MM.1S (cell line): ENCODE data around the gene SPO11.

Source experiments
- DNase-seq: peaks from one replicate; pipeline ENCODE4 v3.0.0-alpha.2; 2015
- H2AFZ ChIP-seq: fragments of 300-600 bp; sonication (generic); 2 replicates; pipeline ENCODE4 v1.6.0; 2016; ENCODE audit warnings: antibody characterized with exemption, low read length
- H3F3A ChIP-seq: fragments of 300-600 bp; sonication (generic); 2 replicates; pipeline ENCODE4 v1.6.1; 2016; ENCODE audit warnings: mild to moderate bottlenecking, antibody characterized with exemption, low read length, moderate library complexity, mixed read lengths; ENCODE audit not compliant: insufficient read depth
- H3K27ac ChIP-seq: fragments of 300-600 bp; sonication (generic); 2 replicates; pipeline ENCODE4 v1.5.1; 2016; ENCODE audit warnings: mild to moderate bottlenecking, low read length
- H3K27me3 ChIP-seq: fragments of 300-600 bp; sonication (generic); replicated peaks from 2 replicates; pipeline ENCODE4 v1.6.0; 2016; ENCODE audit warnings: low read length; ENCODE audit not compliant: insufficient read depth
- H3K36me3 ChIP-seq: fragments of 300-600 bp; sonication (generic); replicated peaks from 2 replicates; pipeline ENCODE4 v1.6.1; 2016; ENCODE audit warnings: mild to moderate bottlenecking, low read length, mixed read lengths; ENCODE audit not compliant: insufficient read depth
- H3K4me1 ChIP-seq: fragments of 300-600 bp; sonication (generic); 2 replicates; pipeline ENCODE4 v1.6.1; 2016; ENCODE audit warnings: low read length, mixed read lengths
- H3K4me2 ChIP-seq: fragments of 300-600 bp; sonication (generic); 2 replicates; pipeline ENCODE4 v1.6.0; 2016; ENCODE audit warnings: low read depth, low read length
- H3K4me3 ChIP-seq: fragments of 300-600 bp; sonication (generic); 2 replicates; pipeline ENCODE4 v1.5.1; 2016; ENCODE audit warnings: low read length, mixed read lengths
- H3K79me2 ChIP-seq: fragments of 300-600 bp; sonication (generic); 2 replicates; pipeline ENCODE4 v1.6.1; 2016; ENCODE audit warnings: mixed run types, low read length, mixed read lengths
- H3K9ac ChIP-seq: fragments of 300-600 bp; sonication (generic); 2 replicates; pipeline ENCODE4 v1.6.1; 2016; ENCODE audit warnings: low read length, mixed read lengths
- H3K9me2 ChIP-seq: fragments of 300-600 bp; sonication (generic); replicated peaks from 2 replicates; pipeline ENCODE4 v1.6.1; 2016; ENCODE audit warnings: mild to moderate bottlenecking, low read length, mixed read lengths; ENCODE audit not compliant: insufficient read depth
- H3K9me3 ChIP-seq: fragments of 300-600 bp; sonication (generic); replicated peaks from 2 replicates; pipeline ENCODE4 v1.6.1; 2016; ENCODE audit warnings: mild to moderate bottlenecking, low read length, mixed read lengths; ENCODE audit not compliant: insufficient read depth
- H4K20me1 ChIP-seq: fragments of 300-600 bp; sonication (generic); 2 replicates; pipeline ENCODE4 v1.6.1; 2016; ENCODE audit warnings: mild to moderate bottlenecking, low read length, moderate library complexity, mixed read lengths; ENCODE audit not compliant: insufficient read depth
- EZH2 ChIP-seq: fragments of 300-600 bp; sonication (generic); optimal IDR thresholded peaks from 2 replicates; pipeline ENCODE3; 2017; ENCODE audit warnings: low read depth, mild to moderate bottlenecking, antibody characterized with exemption, low read length, mixed read lengths
- EZH2phosphoT487 ChIP-seq: fragments of 300-600 bp; sonication (generic); IDR thresholded peaks from 2 replicates; pipeline ENCODE4 v1.6.1; 2018; ENCODE audit warnings: antibody characterized with exemption, low read length
- TF ChIP-seq, protein P1 (sequence below): fragments of 300-600 bp; sonication (generic); IDR thresholded peaks from 2 replicates; pipeline ENCODE4 v1.5.1; 2016; ENCODE audit warnings: antibody characterized with exemption, low read length, mixed read lengths

SPO11 gene

DNA sequence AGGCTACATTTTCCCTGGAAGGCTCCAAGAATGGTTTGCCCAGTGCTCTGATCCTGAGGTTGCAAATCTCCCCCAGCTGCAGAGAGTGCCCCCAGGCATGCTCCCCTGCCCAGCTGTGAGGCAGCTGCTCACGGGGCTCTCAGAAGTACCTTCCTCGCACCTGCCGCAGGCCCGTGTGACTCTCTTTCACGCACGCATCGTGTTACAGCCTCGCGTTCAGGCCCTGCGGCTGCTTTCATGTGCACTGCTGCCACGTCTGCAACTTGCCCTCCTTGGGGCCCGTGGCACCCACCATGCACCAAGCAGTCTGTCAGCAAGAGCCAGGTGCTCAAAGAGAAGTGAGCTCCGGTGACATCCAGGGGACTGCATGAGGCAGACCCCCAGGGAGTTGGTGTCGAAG, 28.6 kb upstream of the SPO11 start:
- no peak for DNase-seq
- Histone ChIP-seq H3K4me1 (no peaks in the 10 kb centered on the region), H3K36me3 (no peaks in the 10 kb centered on the region), H3K9ac (no peak overlapping the region), H2AFZ (no peak overlapping the region), H3K27me3 (peaks cover 6% of the 10 kb centered on the region; the same call in 1 of the 2 replicates), H3K9me3 (no peaks in the 10 kb centered on the region), H3K79me2 (no peaks in the 10 kb centered on the region), H3K9me2 (no peaks in the 10 kb centered on the region), H3K4me2 (no peak overlapping the region), H4K20me1 (no peaks in the 10 kb centered on the region), H3K27ac (no peak overlapping the region), H3K4me3 (no peak overlapping the region), H3F3A (no peaks in the 10 kb centered on the region)
- TF ChIP-seq EZH2phosphoT487 (no peak), EZH2 (no peak)
- TF ChIP-seq, protein P1, sequence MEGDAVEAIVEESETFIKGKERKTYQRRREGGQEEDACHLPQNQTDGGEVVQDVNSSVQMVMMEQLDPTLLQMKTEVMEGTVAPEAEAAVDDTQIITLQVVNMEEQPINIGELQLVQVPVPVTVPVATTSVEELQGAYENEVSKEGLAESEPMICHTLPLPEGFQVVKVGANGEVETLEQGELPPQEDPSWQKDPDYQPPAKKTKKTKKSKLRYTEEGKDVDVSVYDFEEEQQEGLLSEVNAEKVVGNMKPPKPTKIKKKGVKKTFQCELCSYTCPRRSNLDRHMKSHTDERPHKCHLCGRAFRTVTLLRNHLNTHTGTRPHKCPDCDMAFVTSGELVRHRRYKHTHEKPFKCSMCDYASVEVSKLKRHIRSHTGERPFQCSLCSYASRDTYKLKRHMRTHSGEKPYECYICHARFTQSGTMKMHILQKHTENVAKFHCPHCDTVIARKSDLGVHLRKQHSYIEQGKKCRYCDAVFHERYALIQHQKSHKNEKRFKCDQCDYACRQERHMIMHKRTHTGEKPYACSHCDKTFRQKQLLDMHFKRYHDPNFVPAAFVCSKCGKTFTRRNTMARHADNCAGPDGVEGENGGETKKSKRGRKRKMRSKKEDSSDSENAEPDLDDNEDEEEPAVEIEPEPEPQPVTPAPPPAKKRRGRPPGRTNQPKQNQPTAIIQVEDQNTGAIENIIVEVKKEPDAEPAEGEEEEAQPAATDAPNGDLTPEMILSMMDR, result no peak

DNA sequence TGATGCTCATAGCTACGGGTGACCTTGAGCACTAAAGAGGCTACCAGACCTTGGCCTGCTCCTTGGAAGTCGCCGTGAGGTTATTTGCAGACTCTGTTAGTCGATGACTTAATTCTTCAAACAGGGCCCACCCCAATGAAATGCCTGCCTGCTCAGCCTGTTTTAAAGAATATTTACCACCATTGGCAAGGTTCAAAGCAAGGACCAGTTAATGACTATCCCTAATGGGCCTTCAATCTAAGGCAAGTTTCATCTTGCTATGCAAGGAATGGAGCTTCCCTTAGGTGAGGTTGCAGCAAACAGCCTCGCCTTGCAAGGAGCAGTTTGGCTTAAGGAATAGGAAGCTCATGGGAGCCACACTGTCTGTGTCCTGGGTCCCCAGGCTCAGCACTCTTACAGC, 22.9 kb upstream of the SPO11 start:
- no peaks in the 10 kb centered on the region for H3K9me3 ChIP-seq
- no peaks in the 10 kb centered on the region for H3K79me2 ChIP-seq
- no peak overlapping the region for H2AFZ ChIP-seq
- H3K9me2 ChIP-seq, result no peaks in the 10 kb centered on the region
- peaks cover 6% of the 10 kb centered on the region; the same call in 1 of the 2 replicates for H3K27me3 ChIP-seq
- no peak for TF ChIP-seq EZH2phosphoT487
- no peak for TF ChIP-seq EZH2
- TF ChIP-seq, protein P1, result no peak
- H3K4me3 ChIP-seq, result no peak overlapping the region
- no peak for DNase-seq
- no peaks in the 10 kb centered on the region for H3K4me1 ChIP-seq
- H3K36me3 ChIP-seq, result no peaks in the 10 kb centered on the region
- H3F3A ChIP-seq, result no peaks in the 10 kb centered on the region
- H3K9ac ChIP-seq, result no peak overlapping the region
- H4K20me1 ChIP-seq, result no peaks in the 10 kb centered on the region
- no peak overlapping the region for H3K27ac ChIP-seq
- H3K4me2 ChIP-seq, result no peak overlapping the region

DNA sequence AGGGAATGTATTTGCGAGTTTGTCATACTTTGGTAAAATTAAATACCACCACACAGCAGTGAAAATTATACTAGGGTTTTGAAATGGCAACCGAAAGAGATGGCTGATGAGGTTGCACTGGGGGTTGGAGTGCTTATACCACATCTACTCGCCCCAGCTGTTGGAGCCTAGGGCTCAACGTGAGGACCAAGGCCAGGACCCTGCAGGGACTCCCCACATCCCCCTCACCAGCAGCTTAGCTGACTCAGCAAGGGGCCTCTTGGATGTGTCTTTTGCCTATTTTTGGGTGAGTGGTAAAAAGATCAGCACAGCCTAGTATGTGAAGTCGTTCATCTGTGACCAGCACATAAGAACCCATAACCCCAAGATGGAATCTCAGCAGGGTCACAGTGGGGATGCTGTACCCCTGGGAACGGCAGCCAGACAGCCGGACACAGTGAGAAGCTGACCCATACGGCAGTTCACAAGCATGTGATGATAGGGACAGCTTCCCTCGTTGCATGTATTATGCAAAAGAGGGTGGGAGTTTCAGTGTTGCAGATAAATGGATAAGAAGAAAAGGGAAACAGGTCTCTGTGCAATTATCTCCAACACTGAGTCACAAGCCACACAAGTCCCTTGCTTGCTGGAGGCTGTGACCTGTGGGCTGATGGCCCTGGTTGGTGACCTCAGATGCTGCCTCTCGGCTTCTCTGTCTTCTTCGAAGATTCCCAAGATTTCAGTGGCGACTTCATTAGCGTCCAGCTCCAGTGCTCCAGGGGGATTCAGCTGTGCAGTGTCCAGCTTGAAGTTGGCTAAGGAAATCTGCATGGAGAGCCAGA, 20.9 kb upstream of the SPO11 start:
- Histone ChIP-seq H2AFZ (no peak overlapping the region), H4K20me1 (no peaks in the 10 kb centered on the region), H3K79me2 (no peaks in the 10 kb centered on the region), H3K27ac (no peak overlapping the region), H3K27me3 (peaks cover 13% of the 10 kb centered on the region), H3K9me3 (no peaks in the 10 kb centered on the region), H3K9ac (no peak overlapping the region), H3K36me3 (no peaks in the 10 kb centered on the region), H3K4me3 (no peak overlapping the region), H3K4me1 (no peaks in the 10 kb centered on the region), H3K9me2 (no peaks in the 10 kb centered on the region), H3F3A (no peaks in the 10 kb centered on the region), H3K4me2 (no peak overlapping the region)
- no peak for DNase-seq
- TF ChIP-seq EZH2phosphoT487, result no peak
- TF ChIP-seq, protein P1, result no peak
- TF ChIP-seq EZH2, result no peak
